GM06990 (cell line): Measurements from ENCODE around the gene THSD7B.

ENCODE experiments used
- DNase-seq: peaks from one replicate; pipeline ENCODE4 v3.0.0-alpha.2; 2011; ENCODE audit not compliant: insufficient read length; ENCODE audit errors: extremely low read depth
- H3K27me3 ChIP-seq: replicated peaks from 2 replicates; pipeline ENCODE4 v1.6.0; 2011; ENCODE audit warnings: low read length; ENCODE audit not compliant: control insufficient read depth, insufficient read depth
- H3K36me3 ChIP-seq: 2 replicates; pipeline ENCODE4 v1.5.1; 2011; ENCODE audit warnings: low read length; ENCODE audit not compliant: control insufficient read depth, insufficient read depth
- H3K4me3 ChIP-seq: replicated peaks from 2 replicates; pipeline ENCODE4 v1.5.1; 2011; ENCODE audit warnings: low read depth, mild to moderate bottlenecking, control low read depth, low read length
- CTCF ChIP-seq: IDR thresholded peaks from 2 replicates; pipeline ENCODE4 v1.5.1; 2011; ENCODE audit warnings: low read length, control low read depth, mild to moderate bottlenecking, inconsistent platforms; ENCODE audit not compliant: insufficient read depth, poor library complexity, severe bottlenecking

The THSD7B gene

GRCh38 chr2:137183206-137183898 is 418.0 kb downstream of the THSD7B start:
- Histone ChIP-seq H3K4me3 (no peak overlapping the region), H3K27me3 (no peaks in the 10 kb centered on the region), H3K36me3 (no peaks in the 10 kb centered on the region)
- DNase-seq: no peak
- no peak for TF ChIP-seq CTCF

GRCh38 chr2:137185378-137186078 is 420.2 kb downstream of the THSD7B start:
- Histone ChIP-seq H3K4me3 (no peak overlapping the region), H3K36me3 (no peaks in the 10 kb centered on the region), H3K27me3 (no peaks in the 10 kb centered on the region)
- no peak for DNase-seq
- no peak for TF ChIP-seq CTCF

GRCh38 chr2:137187216-137187615 is 421.9 kb downstream of the THSD7B start:
- H3K4me3 ChIP-seq: no peak overlapping the region
- H3K27me3 ChIP-seq: no peaks in the 10 kb centered on the region
- no peak for DNase-seq
- no peak for TF ChIP-seq CTCF
- no peaks in the 10 kb centered on the region for H3K36me3 ChIP-seq

- H3K27me3 ChIP-seq: no peaks in the 10 kb centered on the region
- no peak for TF ChIP-seq CTCF
- no peak overlapping the region for H3K4me3 ChIP-seq
- no peaks in the 10 kb centered on the region for H3K36me3 ChIP-seq
- DNase-seq: no peak
Measured at GRCh38 chr2:137190411-137191195, 425.3 kb downstream of the THSD7B start.

GRCh38 chr2:137192366-137193310 is 427.3 kb downstream of the THSD7B start:
- Histone ChIP-seq H3K27me3 (no peaks in the 10 kb centered on the region), H3K4me3 (no peak overlapping the region), H3K36me3 (no peaks in the 10 kb centered on the region)
- DNase-seq: no peak
- TF ChIP-seq CTCF: no peak
